Stimulated activated naive B cell treated with anti-CD40 and anti-IgM and Interleukin-4, amounts not matched to agents 10 μg/mL and 1 μg/mL and 100 μg/mL, for 72 hours (primary cell): ENCODE results near the gene CFAP99.

Experiments
- ATAC-seq, 2 donors: fragments of 150-1000 bp; cut with Tn5 transposase; replicated peaks; 2 replicates each; pipeline ENCODE4 v1.10.0; 2021; ENCODE audit warnings: moderate library complexity in 1 of 2
- DNase-seq: peaks from one replicate; pipeline ENCODE4 v3.0.0; 2021
- H3K27ac Mint-ChIP-seq: one replicate; pipeline ENCODE4 v1.8.0; 2022; ENCODE audit warnings: mild to moderate bottlenecking, mixed read lengths
- H3K27me3 Mint-ChIP-seq, 2 donors: one replicate each; pipeline ENCODE4 v1.8.0; 2022; ENCODE audit warnings: mixed read lengths in 2 of 2
- H3K36me3 Mint-ChIP-seq, 2 donors: one replicate each; pipeline ENCODE4 v1.8.0; 2022; ENCODE audit warnings: mixed read lengths in 2 of 2, mild to moderate bottlenecking in 1 of 2
- H3K4me1 Mint-ChIP-seq, 2 donors: one replicate each; pipeline ENCODE4 v1.8.0; 2022; ENCODE audit warnings: mixed read lengths in 2 of 2, mild to moderate bottlenecking in 1 of 2
- H3K4me3 Mint-ChIP-seq, 2 donors: one replicate each; pipeline ENCODE4 v1.8.0; 2022; ENCODE audit warnings: mild to moderate bottlenecking in 2 of 2, mixed read lengths in 2 of 2, moderate library complexity in 1 of 2
- H3K9me3 Mint-ChIP-seq, 2 donors: one replicate each; pipeline ENCODE4 v1.8.0; 2022; ENCODE audit warnings: mixed read lengths in 2 of 2, mild to moderate bottlenecking in 1 of 2

The CFAP99 gene

DNA sequence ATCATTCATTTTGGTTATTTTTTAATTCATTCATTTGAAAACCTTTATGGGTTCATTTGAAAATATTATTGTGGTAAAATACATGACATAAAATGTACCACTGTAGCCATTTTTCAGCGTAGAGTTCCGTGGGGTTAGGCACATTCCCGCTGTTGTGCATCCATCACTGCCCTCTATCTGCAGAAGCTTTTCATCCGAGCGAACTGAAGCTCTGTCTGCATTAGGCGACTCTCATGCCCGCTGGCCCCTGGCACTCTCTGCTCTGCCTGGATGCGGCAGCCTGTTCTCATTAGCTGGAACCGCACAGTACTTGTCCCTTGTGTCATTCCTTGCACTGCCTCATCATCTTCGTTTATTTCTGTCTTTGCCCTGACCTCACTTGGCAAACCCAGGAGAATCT is 17.5 kb downstream of the CFAP99 start:
- peaks cover 6 to 15% of the 10 kb centered on the region in 2 donors for H3K27me3 Mint-ChIP-seq

DNA sequence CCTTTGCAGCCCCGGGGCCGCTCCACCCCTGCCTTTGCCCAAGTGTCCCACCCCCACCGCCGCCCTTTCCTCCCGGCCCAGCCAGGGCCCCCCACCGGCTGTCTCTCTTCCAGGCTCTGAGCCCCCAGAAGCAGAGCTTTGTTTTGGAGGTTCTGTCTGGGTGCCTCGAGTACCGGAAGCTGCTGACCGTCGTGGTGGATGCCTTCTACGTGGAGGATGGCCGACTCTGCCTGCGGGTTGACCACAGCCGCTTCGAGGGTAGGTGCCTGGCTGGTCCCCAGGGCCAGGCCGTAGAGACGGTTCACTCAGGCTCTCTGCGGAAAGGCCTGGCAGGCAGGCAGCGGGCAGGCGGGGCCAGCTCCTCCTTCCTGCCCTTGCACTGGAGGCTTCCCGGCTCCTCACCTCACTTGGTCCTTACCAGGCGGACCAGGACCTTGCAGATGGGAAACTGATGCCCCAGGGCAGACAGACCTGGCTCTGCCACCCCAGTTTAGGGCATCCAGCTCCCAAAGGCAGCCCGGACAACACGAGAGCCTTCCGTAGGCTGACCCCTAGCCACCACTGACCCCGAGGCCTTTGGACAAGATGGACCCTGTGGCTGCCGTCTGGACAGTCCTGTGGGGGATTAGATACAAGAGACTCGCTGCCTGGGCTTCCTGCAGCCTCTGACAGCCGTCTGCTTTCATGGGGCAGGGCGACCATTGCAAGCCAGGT is 18.2 kb downstream of the CFAP99 start:
- H3K4me3 Mint-ChIP-seq = no peak overlapping the region
- peaks cover 9 to 10% of the 10 kb centered on the region in 2 donors for H3K27me3 Mint-ChIP-seq
- no peaks in the 10 kb centered on the region for H3K9me3 Mint-ChIP-seq
- H3K36me3 Mint-ChIP-seq = no peaks in the 10 kb centered on the region
- no peak for DNase-seq
- H3K4me1 Mint-ChIP-seq = peaks cover 3 to 7% of the 10 kb centered on the region in 2 donors
- ATAC-seq = no peak
- no peak overlapping the region for H3K27ac Mint-ChIP-seq

More for the DNA sequence above, 17.5 kb downstream of the CFAP99 start:
- Mint-ChIP-seq H3K9me3 (no peaks in the 10 kb centered on the region), H3K36me3 (no peaks in the 10 kb centered on the region), H3K27ac (no peak overlapping the region), H3K4me3 (no peak overlapping the region), H3K4me1 (peaks cover 0 to under 1% of the 10 kb centered on the region in 2 donors)
- no peak for ATAC-seq
- DNase-seq = no peak

GRCh38 chr4:2437475-2438215 is 18.9 kb downstream of the CFAP99 start:
- Mint-ChIP-seq H3K27me3 (peaks cover 7 to 10% of the 10 kb centered on the region in 2 donors), H3K27ac (no peak overlapping the region), H3K4me3 (no peak overlapping the region), H3K9me3 (no peaks in the 10 kb centered on the region), H3K4me1 (peaks cover 3 to 8% of the 10 kb centered on the region in 2 donors), H3K36me3 (no peaks in the 10 kb centered on the region)
- no peak for ATAC-seq
- no peak for DNase-seq

DNA sequence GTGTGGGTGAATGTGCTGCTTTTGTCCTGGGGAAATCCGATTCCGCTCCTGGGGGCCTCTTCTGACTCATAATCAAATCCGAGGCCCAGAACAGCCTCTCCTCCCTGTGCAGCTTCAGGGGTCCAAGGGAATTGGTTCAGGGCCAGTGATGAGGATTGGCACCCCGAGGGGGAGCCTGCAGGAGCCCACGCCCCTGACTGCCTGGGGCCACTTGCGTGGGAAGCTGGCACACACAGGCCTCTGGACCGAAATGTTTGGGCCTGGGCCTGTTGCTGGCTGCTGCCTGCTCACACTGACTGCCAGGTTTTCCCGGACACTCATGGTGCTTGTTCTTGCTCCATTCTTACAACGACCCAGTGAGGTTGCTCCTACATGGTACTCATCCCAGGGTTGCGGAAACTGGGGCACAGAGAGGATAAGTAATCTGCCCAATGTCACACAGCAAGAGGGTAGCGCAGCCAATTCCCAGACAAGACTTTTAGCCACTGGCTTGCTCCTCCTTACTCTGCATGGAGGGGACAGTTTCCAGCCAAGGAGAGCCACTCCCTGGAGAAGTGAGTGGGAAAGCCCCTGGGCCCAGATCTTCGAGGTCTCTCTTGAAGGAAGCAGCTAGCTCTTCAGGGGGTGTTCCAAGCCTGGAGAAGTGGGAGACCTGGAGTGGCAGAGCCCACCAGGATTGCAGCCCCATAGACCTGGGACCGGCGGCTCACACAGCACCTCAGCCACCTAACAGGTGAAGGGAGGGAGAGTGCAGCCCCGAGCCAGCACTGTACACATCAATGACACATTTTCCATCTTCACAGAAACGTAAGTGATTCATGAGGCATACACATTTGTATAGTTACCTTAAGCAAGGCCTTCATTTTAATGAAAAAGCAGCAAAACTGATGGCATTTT is 20.3 kb downstream of the CFAP99 start:
- Mint-ChIP-seq H3K36me3 (no peaks in the 10 kb centered on the region), H3K27me3 (peaks cover 1 to 4% of the 10 kb centered on the region in 2 donors), H3K27ac (no peak overlapping the region), H3K4me3 (no peak overlapping the region), H3K4me1 (peaks cover 3 to 8% of the 10 kb centered on the region in 2 donors), H3K9me3 (no peaks in the 10 kb centered on the region)
- no peak for ATAC-seq
- no peak for DNase-seq

GRCh38 chr4:2441393-2442174 is 22.8 kb downstream of the CFAP99 start:
- H3K9me3 Mint-ChIP-seq = no peaks in the 10 kb centered on the region
- H3K27ac Mint-ChIP-seq = no peak overlapping the region
- no peaks in the 10 kb centered on the region for H3K36me3 Mint-ChIP-seq
- H3K4me3 Mint-ChIP-seq = no peak overlapping the region
- ATAC-seq (peak; percentile 95), DNase-seq (peak; percentile 67)
- H3K27me3 Mint-ChIP-seq = peaks cover 0 to 4% of the 10 kb centered on the region in 2 donors
- H3K4me1 Mint-ChIP-seq = peaks cover 3 to 8% of the 10 kb centered on the region in 2 donors

GRCh38 chr4:2442175-2442993 is 23.6 kb downstream of the CFAP99 start:
- no peak overlapping the region for H3K4me3 Mint-ChIP-seq
- H3K9me3 Mint-ChIP-seq = no peaks in the 10 kb centered on the region
- ATAC-seq = no peak
- peaks cover 0 to 4% of the 10 kb centered on the region in 2 donors for H3K27me3 Mint-ChIP-seq
- H3K27ac Mint-ChIP-seq = no peak overlapping the region
- peaks cover 3 to 8% of the 10 kb centered on the region in 2 donors for H3K4me1 Mint-ChIP-seq
- no peak for DNase-seq
- H3K36me3 Mint-ChIP-seq = no peaks in the 10 kb centered on the region

GRCh38 chr4:2443061-2443730 is 24.4 kb downstream of the CFAP99 start:
- H3K4me1 Mint-ChIP-seq = peaks cover 3 to 8% of the 10 kb centered on the region in 2 donors
- no peak overlapping the region for H3K4me3 Mint-ChIP-seq
- H3K9me3 Mint-ChIP-seq = no peaks in the 10 kb centered on the region
- no peak overlapping the region for H3K27ac Mint-ChIP-seq
- no peak for ATAC-seq
- DNase-seq = no peak
- H3K36me3 Mint-ChIP-seq = no peaks in the 10 kb centered on the region
- peaks cover 0 to 4% of the 10 kb centered on the region in 2 donors for H3K27me3 Mint-ChIP-seq

DNA sequence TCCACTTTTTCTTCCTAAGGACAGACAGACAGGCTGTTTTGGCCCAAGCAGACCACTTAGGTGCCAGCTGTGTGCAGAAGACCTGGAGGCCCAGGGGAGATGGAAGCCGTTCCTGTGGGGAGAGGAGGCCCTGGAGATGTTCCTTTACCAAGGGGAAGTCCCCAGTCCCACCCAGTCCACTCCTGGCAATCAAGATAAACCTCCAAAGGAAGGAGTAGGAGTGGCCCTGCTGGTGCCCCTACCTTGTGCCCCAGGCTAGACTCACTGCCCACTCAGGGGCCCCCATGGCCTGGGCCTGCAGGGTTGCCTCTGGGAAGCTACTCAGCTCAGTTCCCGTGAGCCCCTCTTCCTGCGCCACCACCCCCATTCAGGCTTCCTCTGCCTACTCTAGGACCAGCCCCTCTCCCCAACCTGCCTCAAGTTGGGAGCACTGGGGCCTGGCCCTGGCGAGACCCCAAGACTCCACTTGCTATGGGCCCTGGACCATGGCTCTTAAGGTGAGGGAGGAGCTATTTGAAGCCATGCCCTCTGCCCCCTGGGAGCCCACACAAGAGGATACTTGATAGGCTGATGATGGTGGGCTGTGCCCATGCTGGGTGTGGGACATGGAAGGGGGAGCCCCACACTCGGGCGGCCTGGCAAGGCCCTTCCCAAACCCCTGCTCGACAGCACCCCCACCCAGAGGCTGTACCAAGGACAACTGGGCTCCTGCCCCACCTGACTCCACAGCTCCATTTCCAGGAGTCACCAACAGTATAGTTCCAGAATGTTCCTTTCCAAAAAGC is 25.4 kb downstream of the CFAP99 start:
- ATAC-seq (no peak), DNase-seq (no peak)
- H3K27me3 Mint-ChIP-seq = peaks cover 0 to 4% of the 10 kb centered on the region in 2 donors
- no peaks in the 10 kb centered on the region for H3K36me3 Mint-ChIP-seq
- H3K4me3 Mint-ChIP-seq = no peak overlapping the region
- H3K9me3 Mint-ChIP-seq = no peaks in the 10 kb centered on the region
- no peak overlapping the region for H3K27ac Mint-ChIP-seq
- H3K4me1 Mint-ChIP-seq = peaks cover 3 to 8% of the 10 kb centered on the region in 2 donors

- no peak for DNase-seq
- Mint-ChIP-seq H3K4me1 (peaks cover 3 to 8% of the 10 kb centered on the region in 2 donors), H3K36me3 (no peaks in the 10 kb centered on the region), H3K27me3 (peaks cover 0 to 4% of the 10 kb centered on the region in 2 donors), H3K9me3 (no peaks in the 10 kb centered on the region), H3K4me3 (no peak overlapping the region), H3K27ac (no peak overlapping the region)
- ATAC-seq = no peak
These were observed 26.4 kb downstream of the CFAP99 start for GRCh38 chr4:2445130-2445529.

- H3K9me3 Mint-ChIP-seq = no peaks in the 10 kb centered on the region
- H3K27me3 Mint-ChIP-seq = peaks cover 0 to 4% of the 10 kb centered on the region in 2 donors
- no peak overlapping the region for H3K27ac Mint-ChIP-seq
- DNase-seq (no peak), ATAC-seq (no peak)
- no peaks in the 10 kb centered on the region for H3K36me3 Mint-ChIP-seq
- H3K4me1 Mint-ChIP-seq = peaks cover 3 to 8% of the 10 kb centered on the region in 2 donors
- no peak overlapping the region for H3K4me3 Mint-ChIP-seq
These were observed 26.8 kb downstream of the CFAP99 start for GRCh38 chr4:2445571-2445970.

DNA sequence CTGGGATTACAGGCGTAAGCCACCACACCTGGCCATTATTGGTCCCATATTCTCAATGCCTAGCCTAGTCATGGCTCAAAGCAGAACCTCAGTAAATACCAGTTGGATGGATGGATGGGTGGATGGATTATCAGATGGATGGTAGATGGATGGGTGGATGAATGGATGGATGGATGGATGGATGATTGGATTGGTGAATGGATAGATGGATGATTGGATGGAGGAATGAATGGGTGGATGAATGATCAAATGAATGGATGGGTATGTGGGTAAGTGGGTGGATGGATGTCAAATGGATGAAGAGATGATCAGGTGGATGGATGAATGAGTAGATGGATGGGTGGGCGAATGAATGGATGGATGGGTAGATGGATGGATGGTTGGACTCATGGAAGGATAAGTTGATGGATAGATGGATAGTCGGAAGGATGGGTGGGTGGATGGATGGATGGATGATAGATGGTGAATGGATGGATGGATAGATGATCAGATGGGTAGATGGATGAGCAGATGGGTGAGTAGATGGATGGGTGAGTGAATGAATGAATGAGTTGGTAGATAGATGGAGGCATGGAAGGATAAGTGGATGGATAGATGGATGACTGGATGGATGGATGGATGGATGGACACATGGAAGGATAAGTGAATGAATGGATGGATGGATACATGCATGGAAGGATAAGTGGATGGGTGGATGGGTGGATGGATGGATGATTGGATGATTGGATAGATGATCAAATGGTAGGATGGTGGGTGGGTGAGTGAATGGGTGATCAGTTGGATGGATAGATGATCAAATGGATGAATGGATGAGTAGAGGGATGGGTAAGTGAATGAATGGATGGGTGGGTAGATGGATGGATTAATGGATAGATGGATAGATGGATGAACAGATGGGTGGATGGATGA is 28.2 kb downstream of the CFAP99 start:
- Mint-ChIP-seq H3K36me3 (no peaks in the 10 kb centered on the region), H3K27ac (no peak overlapping the region), H3K27me3 (no peaks in the 10 kb centered on the region), H3K4me1 (peaks cover 0 to 1% of the 10 kb centered on the region in 2 donors), H3K9me3 (no peaks in the 10 kb centered on the region), H3K4me3 (no peak overlapping the region)
- ATAC-seq = no peak
- no peak for DNase-seq
